Left colon (tissue), 2 donors: ENCODE results near the gene SHC3. TPM values are rescaled to one million over a fixed set of nuclear protein-coding genes. Genes with fewer than 3 reads are reported as not detected.
A peak's percentile ranks its signal among the peaks of the same experiment; 100 is the strongest.

Source experiments
- ATAC-seq: fragments of 200-7000 bp; cut with Tn5 transposase; one replicate; pipeline ENCODE4 v1.9.1; 2020; ENCODE audit warnings: mild to moderate bottlenecking, moderate library complexity
- DNase-seq, 2 donors: peaks; one replicate each; pipeline ENCODE4 v3.0.0-alpha.2; 2020
- intact Hi-C, 2 donors: fragments of 100-400 bp; cut with DNase I in 1 of 2; cut with micrococcal nuclease in 1 of 2; formaldehyde crosslinking; loops; one replicate each; pipeline versions ENCODE4 v1.11.2 to v1.14.0; 2022; cut with DNase I, micrococcal nuclease
- total RNA-seq, 2 donors: library from RNA; stranded (reverse); fragmentation: NEBNext Ultra II Directional; extraction: Animal tissue kit (Norgen Biotek cat#: 25700); gene quantifications; one replicate each; pipeline ENCODE4 v1.2.1, GENCODE V29; 2021
- donor health status: DM: no; HTN: no; CAD: no.
- donor health status: DM: yes; HTN: yes; CAD: no.

The SHC3 gene
- total RNA-seq, 2 donors from 2014 or later, result 0.27 to 1.6 TPM

- no peak for ATAC-seq
- DNase-seq, result no peak
- intact Hi-C loops, result no loop called here
These were observed 11.8 kb downstream of the SHC3 start for GRCh38 chr9:89166852-89167251.

GRCh38 chr9:89165880-89166279 lies 12.7 kb downstream of the SHC3 start:
- intact Hi-C loops, result no loop called here
- DNase-seq, result no peak
- ATAC-seq, result no peak

GRCh38 chr9:89165341-89165740 lies 13.3 kb downstream of the SHC3 start:
- DNase-seq (no peak), ATAC-seq (no peak)
- intact Hi-C loops, result no loop called here

- DNase-seq (no peak), ATAC-seq (no peak)
- intact Hi-C loops, result no loop called here
These were observed 17.4 kb downstream of the SHC3 start for GRCh38 chr9:89161221-89161620.

- DNase-seq (no peak), ATAC-seq (no peak)
- intact Hi-C loops, result no loop called here
These were observed 17.8 kb downstream of the SHC3 start for GRCh38 chr9:89160806-89161205.

GRCh38 chr9:89154651-89155336 lies 23.8 kb downstream of the SHC3 start:
- intact Hi-C loops, result no loop called here
- ATAC-seq (no peak), DNase-seq (no peak)

GRCh38 chr9:89154218-89154617 lies 24.4 kb downstream of the SHC3 start:
- DNase-seq (no peak), ATAC-seq (no peak)
- intact Hi-C loops, result no loop called here

GRCh38 chr9:89153232-89154017 lies 25.2 kb downstream of the SHC3 start:
- DNase-seq (no peak), ATAC-seq (no peak)
- intact Hi-C loops, result no loop called here

- intact Hi-C loops, result no loop called here
- ATAC-seq (no peak), DNase-seq (no peak)
These were observed 28.9 kb downstream of the SHC3 start for GRCh38 chr9:89149726-89150125.

- DNase-seq, result no peak
- ATAC-seq, result no peak
- intact Hi-C loops, result no loop called here
These were observed 33.5 kb downstream of the SHC3 start for GRCh38 chr9:89145097-89145496.

GRCh38 chr9:89144238-89144637 lies 34.4 kb downstream of the SHC3 start:
- ATAC-seq (no peak), DNase-seq (no peak)
- intact Hi-C loops, result no loop called here

GRCh38 chr9:89143266-89143665 lies 35.4 kb downstream of the SHC3 start:
- DNase-seq, result no peak
- intact Hi-C loops, result no loop called here

GRCh38 chr9:89139455-89139854 lies 39.2 kb downstream of the SHC3 start:
- intact Hi-C loops, result no loop called here
- ATAC-seq, result no peak
- no peak for DNase-seq

More at GRCh38 chr9:89143266-89143665, 35.4 kb downstream of the SHC3 start:
- no peak for ATAC-seq

GRCh38 chr9:89138463-89139390 lies 39.9 kb downstream of the SHC3 start:
- intact Hi-C loops, result no loop called here
- no peak for DNase-seq
- ATAC-seq, result no peak

- no peak for ATAC-seq
- DNase-seq, result peak; percentile 12 to 45
- intact Hi-C loops, result no loop called here
These were observed 40.8 kb downstream of the SHC3 start for GRCh38 chr9:89137542-89138462.

GRCh38 chr9:89135591-89136166 lies 42.9 kb downstream of the SHC3 start:
- intact Hi-C loops, result no loop called here
- DNase-seq (no peak), ATAC-seq (no peak)

- no peak for DNase-seq
- no peak for ATAC-seq
- intact Hi-C loops, result no loop called here
These were observed 43.9 kb downstream of the SHC3 start for GRCh38 chr9:89134709-89135108.

- intact Hi-C loops, result no loop called here
- DNase-seq, result no peak
- ATAC-seq, result no peak
These were observed 55.7 kb downstream of the SHC3 start for GRCh38 chr9:89122949-89123348.
